CD4-positive, alpha-beta T cell treated with Interferon alpha-2 for 1 hour (primary cell): ENCODE data around the gene TMEM222.

Experiments
- DNase-seq, 2 donors: peaks; one replicate each; pipeline ENCODE4 v3.0.0-alpha.2; 2020 to 2022

The TMEM222 gene

DNA sequence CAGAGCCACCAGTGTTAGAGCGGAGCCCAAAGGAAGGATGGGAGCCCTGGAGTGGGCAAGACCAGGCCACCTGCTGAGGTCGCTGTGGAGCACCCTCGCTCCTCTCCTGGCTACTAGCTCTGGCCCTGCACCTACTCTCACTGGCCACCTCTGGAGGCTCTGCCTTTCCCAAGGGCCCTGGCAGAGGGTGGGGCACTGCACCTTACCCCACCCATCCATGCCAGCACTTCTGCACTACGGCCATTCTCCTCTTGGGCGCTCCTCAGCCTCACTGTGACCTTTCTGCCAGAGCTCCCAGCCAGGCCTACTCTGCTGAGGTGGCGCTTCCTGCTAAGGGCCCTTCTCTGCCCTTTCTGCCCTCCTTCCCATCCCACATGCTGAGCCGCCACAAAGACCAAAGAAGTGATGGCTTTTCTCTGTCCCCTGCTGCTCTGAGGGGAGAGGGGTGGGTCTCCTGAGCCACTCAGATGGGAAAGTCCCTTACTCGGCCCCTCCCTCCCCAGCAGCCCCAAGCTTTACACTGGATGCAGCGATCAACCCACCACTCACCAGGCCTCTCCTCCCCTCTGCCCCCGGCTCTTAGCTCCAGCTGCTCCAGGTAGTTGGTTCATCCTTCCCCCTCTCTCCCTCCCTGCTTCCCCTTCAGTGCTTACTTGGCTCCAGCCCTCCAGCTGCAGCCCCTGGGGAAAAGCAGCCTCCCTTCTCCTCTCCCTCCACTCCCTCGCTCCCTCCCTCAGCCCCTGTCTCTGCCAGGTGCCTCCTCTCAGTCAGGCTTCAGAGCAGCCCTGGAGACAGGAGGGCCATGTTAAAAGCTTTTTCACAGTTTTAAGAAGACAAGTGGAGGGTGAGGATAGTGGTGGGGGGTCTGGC is 14.8 kb upstream of the TMEM222 start:
- no peak for DNase-seq

GRCh38 chr1:27307874-27308598 is 13.9 kb upstream of the TMEM222 start:
- no peak for DNase-seq

DNA sequence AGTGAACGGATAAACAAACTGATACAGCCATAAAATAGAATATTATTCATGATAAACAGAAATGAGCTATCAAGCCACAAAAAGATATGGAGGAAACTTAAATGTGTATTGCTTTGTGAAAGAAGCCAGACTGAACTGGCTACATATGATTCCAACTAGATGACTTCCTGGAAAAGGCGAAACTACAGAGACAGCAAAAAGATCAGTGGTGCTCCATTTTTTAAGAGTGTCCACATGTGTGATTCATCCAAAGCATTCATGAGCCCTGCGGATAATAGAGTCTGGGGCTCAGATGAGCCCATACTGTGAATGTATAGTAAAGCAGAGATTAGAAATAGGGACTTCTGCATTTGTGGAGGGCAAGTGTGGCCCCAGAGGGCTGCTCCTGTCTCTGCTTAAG is 7.8 kb upstream of the TMEM222 start:
- DNase-seq, result no peak

DNA sequence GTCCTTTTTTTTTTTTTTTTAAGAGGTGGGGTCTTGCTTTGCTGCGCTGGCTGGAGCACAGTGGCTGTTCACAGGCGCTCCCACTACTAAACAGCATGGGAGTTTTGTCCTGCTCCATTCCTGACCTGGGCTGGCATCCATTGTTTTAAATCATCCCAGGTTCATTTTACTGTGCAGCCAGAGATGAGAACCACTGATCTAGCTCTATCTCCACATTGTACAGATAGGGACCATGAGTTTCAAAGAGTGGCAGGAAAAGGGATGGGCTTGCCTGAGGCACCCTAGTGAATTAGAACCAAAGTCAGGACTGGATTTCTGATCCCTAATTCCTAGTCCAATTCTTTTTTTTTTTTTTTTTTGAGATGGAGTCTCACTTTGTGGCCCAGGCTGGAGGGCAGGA is 7.2 kb upstream of the TMEM222 start:
- DNase-seq, result no peak

- no peak for DNase-seq
Observed at GRCh38 chr1:27316860-27317259, 5.1 kb upstream of the TMEM222 start.

DNA sequence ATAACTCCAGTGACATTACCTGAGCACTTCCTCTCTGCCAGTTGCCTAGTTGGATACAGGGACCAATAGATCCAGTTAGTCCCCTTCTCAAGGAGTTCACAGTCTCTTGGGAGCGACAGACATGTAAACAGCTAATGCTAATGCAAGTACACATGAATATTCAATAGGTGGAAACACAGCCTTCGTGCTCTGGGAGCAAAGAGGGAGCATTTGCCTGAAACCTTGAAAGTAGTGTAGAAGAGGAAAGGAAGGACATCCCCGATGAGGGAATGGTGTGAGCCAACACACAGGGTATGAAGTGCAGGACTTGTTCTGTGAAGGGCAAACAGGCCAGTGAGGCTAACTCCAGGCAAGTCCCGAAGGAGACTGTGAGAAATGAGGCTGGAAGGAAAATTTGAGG is 3.8 kb upstream of the TMEM222 start:
- no peak for DNase-seq

- no peak for DNase-seq
Observed at GRCh38 chr1:27318596-27318995, 3.4 kb upstream of the TMEM222 start.

GRCh38 chr1:27322569-27323240 is 742 bp downstream of the TMEM222 start:
- no peak for DNase-seq

- no peak for DNase-seq
Observed at GRCh38 chr1:27325286-27325685, 3.3 kb downstream of the TMEM222 start.

DNA sequence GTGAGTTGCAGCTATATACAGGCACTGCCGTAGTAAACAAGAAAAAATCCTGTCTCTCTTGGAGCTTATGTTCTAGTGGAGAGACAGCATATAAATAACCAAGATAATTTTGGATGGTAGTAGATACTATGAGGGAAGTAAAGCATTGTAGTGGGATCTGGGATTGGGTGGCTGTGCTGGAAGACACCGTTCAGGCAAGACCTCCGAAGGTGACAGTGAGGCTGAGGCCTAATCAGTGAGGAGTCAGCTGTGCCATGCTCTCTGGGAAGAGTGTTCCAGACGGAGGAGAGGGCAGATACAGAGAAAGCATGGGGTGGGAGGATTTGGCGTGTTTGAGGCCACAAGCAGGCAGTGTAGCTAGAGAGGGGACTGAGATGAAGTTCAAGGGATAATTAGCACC is 6.0 kb downstream of the TMEM222 start:
- DNase-seq, result no peak

- no peak for DNase-seq
Observed at GRCh38 chr1:27330786-27331185, 8.8 kb downstream of the TMEM222 start.

DNA sequence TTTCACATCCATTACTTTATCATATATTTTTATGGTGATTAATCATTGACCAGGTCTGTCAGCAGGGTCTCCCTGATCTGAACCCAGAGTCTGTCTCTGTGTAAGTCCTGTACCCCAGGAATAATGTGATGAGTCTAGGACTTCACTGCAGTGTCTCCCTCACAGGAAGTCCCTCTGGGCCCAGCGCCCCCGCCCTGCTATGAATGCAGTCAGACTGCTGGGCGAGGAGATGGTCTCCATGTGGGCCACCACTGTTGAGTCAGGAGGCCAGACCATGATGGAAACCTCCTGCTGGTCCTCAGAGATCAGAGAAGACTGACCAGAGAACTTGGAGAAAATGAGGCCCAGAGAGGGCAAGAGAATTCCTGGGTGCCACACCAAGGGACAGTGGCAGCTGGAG is 9.5 kb downstream of the TMEM222 start:
- no peak for DNase-seq

DNA sequence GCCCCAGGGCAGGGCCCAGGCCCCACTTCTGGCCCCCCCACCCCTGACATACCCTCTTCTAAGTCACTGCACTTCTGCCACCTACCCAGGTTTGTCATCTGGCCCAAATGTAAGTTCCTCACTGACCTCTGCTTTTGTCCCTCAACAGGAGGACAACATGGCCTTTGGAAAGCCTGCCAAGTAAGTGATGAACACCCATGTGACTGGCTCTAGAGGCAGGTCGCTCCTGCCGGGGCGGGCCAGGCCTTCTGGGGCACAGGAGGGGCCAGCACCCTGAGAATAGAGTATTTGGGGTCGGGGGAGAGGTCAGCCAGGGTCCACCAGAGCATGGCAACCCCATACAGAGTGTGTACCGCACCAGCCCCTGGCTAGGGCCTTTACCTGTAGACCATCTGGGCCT is 10.0 kb downstream of the TMEM222 start:
- DNase-seq, result no peak

DNA sequence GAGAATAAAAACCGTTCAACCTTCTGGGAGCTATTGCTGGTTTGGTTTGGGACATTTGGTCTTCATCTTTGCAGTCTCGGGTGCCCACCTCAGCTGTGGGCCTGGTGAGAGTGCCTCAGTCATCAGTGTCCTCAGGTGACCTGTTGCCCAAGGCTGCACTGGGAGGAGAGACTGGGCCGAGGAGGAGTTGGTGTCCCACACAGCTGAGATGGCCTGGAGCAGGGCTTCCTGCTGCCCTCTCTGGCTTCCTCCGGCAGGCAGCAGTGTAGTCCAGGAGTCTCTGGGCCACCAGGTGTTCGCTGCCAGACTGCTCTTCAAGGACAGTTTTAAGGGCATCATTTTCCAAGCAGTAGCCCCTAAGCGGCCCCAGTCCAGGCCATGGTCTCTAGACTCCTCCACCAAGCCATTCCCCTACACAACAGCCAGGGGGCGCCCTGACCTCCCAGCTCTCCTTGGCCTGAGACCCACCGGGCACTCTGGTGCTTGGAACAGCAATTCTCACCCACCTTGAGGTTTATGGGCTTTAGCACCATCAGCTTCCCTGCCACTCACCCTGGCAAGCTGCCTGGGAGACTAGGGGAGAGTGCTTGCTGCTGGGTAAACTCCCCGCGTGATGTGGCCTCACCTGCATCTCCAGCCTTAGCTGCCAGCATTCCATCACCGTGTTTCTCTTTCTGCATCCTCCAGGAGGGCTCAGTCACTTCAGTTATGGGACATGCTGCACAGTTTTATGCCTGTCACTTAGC is 10.7 kb downstream of the TMEM222 start:
- DNase-seq, result peak; percentile 51 to 69

DNA sequence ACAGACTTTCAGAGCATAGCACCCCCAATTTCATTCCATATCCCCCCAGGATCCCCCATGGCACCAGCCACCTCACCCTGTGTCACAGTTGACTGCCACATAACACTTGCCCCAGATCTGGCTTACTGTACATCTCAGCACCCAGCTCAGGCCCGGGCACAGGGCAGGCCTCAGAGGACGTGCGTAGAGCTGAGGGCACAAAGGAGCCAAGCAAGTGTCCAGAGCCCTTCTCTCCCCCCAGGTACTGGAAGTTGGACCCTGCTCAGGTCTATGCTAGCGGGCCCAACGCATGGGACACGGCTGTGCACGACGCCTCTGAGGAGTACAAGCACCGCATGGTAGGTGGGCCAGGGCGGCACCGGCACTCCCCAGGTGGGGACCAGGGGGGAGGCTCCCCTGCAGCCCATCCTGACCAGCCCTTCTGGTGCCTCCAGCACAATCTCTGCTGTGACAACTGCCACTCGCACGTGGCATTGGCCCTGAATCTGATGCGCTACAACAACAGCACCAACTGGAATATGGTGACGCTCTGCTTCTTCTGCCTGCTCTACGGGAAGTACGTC is 11.8 kb downstream of the TMEM222 start:
- DNase-seq, result no peak

- DNase-seq, result no peak
Observed at GRCh38 chr1:27335506-27336422, 13.8 kb downstream of the TMEM222 start.

DNA sequence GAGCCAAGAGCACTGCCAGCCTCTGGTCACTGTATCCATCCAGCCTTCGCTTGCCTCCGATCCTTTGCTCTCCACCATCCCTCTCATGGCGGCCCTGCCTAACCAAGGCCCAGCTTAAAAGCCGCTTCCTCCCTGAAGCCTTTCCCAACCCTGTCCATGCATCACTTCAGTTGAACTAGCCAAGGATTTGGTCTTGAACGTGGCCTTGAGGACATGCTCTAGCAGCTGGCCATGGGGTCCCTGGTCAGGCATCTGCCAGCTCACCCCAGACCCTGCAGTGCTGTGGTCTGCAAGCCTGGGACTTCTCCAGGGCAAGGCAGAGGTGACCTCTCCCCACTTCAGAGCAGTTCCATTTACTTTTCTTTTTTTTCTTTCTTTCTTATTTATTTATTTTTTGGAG is 14.8 kb downstream of the TMEM222 start:
- no peak for DNase-seq

- DNase-seq, result no peak
Observed at GRCh38 chr1:27338751-27339150, 16.8 kb downstream of the TMEM222 start.

- no peak for DNase-seq
Observed at GRCh38 chr1:27339213-27339612, 17.2 kb downstream of the TMEM222 start.

DNA sequence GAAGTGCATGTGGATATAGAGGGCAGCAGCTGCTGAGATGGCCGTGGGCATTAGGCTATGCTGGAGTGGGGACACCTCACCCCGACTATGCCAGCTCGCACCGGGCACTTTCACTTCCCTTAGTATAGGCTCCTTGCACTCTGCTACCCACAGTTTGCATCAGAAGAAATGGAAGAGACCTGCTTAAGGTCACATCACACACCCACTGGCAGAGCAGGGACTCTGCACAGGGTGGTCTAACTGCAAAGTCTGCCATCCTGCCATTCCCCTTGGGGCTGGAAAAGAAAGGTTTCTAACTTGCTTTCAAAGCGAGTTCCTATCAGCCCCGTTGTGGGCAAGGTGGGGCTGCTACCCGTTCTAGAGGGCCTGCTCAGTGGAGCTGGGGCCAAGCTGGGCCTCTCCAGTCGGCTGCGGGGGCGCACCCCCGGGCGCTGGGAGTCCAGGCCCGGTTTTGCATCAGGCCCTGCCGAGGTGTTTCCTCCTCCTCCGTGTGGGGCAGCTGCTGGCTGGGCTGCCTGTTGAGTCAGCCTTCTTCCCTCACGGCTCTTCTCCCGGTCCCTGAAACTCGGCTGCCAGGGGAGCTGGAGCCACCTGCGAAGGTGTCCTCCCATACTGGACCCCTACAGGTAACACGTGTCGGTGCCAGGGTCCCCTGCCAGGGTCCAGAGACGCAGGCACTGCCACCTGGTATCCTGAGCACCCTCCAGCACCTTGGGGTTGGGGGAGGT is 19.7 kb downstream of the TMEM222 start, which contains the start of gene SYTL1:
Gene SYTL1, plus strand, starts transcription at position 498 of the 728 bp plus-strand sequence. CDS start 3,313 bp downstream, outside the sequence.
- DNase-seq, result peak; percentile 55 to 72

DNA sequence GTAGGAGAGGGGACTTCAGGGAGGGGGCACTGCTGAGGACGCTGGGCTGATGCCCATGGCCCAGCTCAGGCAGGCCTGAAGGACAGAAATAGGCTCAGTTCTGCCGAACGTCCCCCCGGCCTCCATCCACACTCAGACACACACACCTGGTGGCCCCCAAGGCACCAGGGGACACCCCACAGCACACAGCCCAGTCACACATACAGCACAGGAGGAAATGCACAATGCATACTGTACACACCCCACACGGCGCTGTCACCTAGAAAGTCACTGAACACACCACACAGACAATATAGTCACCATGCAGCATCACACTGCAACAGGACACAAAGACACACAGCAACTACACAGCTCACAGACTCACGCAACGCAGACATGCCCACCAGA is 20.4 kb downstream of the TMEM222 start:
- peak in 1 of 2 donors; percentile 40 for DNase-seq
